ENCODE results near the gene EML1.

DNA sequence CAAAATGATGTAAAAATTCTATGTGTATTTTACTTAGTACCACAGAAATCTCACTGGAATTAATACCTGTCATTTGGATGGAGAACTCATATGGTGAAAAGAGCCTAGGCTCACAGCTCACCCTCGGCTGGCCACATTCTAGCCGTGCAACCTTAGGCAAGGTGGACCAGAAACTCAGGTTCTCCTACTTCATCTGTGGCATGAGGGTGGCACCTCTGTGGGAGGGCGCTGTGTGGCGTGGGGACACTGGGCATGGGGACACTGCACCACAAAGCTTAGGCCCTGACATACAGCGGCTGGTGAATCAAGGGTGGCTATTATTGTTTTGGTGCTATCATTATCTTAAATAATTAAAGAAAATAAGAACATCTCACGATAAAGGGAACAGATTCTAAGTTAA, 47.1 kb downstream of the EML1 start:
- TF ChIP-seq, protein P1, sequence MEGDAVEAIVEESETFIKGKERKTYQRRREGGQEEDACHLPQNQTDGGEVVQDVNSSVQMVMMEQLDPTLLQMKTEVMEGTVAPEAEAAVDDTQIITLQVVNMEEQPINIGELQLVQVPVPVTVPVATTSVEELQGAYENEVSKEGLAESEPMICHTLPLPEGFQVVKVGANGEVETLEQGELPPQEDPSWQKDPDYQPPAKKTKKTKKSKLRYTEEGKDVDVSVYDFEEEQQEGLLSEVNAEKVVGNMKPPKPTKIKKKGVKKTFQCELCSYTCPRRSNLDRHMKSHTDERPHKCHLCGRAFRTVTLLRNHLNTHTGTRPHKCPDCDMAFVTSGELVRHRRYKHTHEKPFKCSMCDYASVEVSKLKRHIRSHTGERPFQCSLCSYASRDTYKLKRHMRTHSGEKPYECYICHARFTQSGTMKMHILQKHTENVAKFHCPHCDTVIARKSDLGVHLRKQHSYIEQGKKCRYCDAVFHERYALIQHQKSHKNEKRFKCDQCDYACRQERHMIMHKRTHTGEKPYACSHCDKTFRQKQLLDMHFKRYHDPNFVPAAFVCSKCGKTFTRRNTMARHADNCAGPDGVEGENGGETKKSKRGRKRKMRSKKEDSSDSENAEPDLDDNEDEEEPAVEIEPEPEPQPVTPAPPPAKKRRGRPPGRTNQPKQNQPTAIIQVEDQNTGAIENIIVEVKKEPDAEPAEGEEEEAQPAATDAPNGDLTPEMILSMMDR (IDR thresholded peaks at IDR 0.05): no peak
- TF ChIP-seq EZH2phosphoT487 (IDR thresholded peaks at IDR 0.05) (no peak), EZH2 (IDR thresholded peaks at IDR 0.05) (no peak)

Measured in neural progenitor cell (in vitro differentiated cells).